Stimulated activated CD4-positive, alpha-beta T cell treated with anti-CD3 and anti-CD28 coated beads, Interleukin-12 subunit alpha, Interleukin-12 subunit beta, amount 100 ng/mL, for 4 hours (primary cell): ENCODE data around the gene GRPR.

Experiments used
- DNase-seq: peaks from one replicate; pipeline ENCODE4 v3.0.0-alpha.2; 2020

Gene GRPR

GRCh38 chrX:16123222-16123786 lies at the start of gene GRPR:
GRPR (plus strand) TSS chrX:16123565; CDS start chrX:16123954, 389 bp downstream.
- DNase-seq: peak; percentile 33

- DNase-seq: no peak
Observed at GRCh38 chrX:16075087-16075486, 48.3 kb upstream of the GRPR start.

- DNase-seq: no peak
Observed at GRCh38 chrX:16076834-16077233, 46.5 kb upstream of the GRPR start.

- DNase-seq: no peak
Observed at GRCh38 chrX:16077811-16078210, 45.6 kb upstream of the GRPR start.

GRCh38 chrX:16081357-16081756 lies 42.0 kb upstream of the GRPR start:
- DNase-seq: no peak

- no peak for DNase-seq
Observed at GRCh38 chrX:16082470-16083085, 40.8 kb upstream of the GRPR start.

- DNase-seq: no peak
Observed at GRCh38 chrX:16087076-16087475, 36.3 kb upstream of the GRPR start.

GRCh38 chrX:16089086-16089485 lies 34.3 kb upstream of the GRPR start:
- no peak for DNase-seq

- no peak for DNase-seq
Observed at GRCh38 chrX:16096141-16096540, 27.2 kb upstream of the GRPR start.

GRCh38 chrX:16100673-16101072 lies 22.7 kb upstream of the GRPR start:
- no peak for DNase-seq

- no peak for DNase-seq
Observed at GRCh38 chrX:16101581-16101980, 21.8 kb upstream of the GRPR start.

GRCh38 chrX:16103625-16104024 lies 19.7 kb upstream of the GRPR start:
- DNase-seq: no peak

GRCh38 chrX:16112428-16112827 lies 10.9 kb upstream of the GRPR start:
- DNase-seq: no peak

GRCh38 chrX:16113978-16114565 lies 9.3 kb upstream of the GRPR start:
- no peak for DNase-seq

- DNase-seq: no peak
Observed at GRCh38 chrX:16114611-16115010, 8.8 kb upstream of the GRPR start.

- DNase-seq: no peak
Observed at GRCh38 chrX:16119353-16120220, 3.8 kb upstream of the GRPR start.

- DNase-seq: no peak
Observed at GRCh38 chrX:16120431-16120830, 2.9 kb upstream of the GRPR start.

GRCh38 chrX:16124201-16124600 lies 836 bp downstream of the GRPR start:
- no peak for DNase-seq

GRCh38 chrX:16125520-16126149 lies 2.3 kb downstream of the GRPR start:
- DNase-seq: no peak

- no peak for DNase-seq
Observed at GRCh38 chrX:16130707-16131106, 7.3 kb downstream of the GRPR start.

- no peak for DNase-seq
Observed at GRCh38 chrX:16134936-16135335, 11.6 kb downstream of the GRPR start.

- no peak for DNase-seq
Observed at GRCh38 chrX:16136080-16136479, 12.7 kb downstream of the GRPR start.

GRCh38 chrX:16137416-16138107 lies 14.2 kb downstream of the GRPR start:
- no peak for DNase-seq
